ENCODE results near the gene FREM1.
"Not testable (repeated sequence)": the region's sequence is repeated elsewhere in the genome, so short reads cannot be mapped to it uniquely, and the experiment has no call there.

FREM1 gene

DNA sequence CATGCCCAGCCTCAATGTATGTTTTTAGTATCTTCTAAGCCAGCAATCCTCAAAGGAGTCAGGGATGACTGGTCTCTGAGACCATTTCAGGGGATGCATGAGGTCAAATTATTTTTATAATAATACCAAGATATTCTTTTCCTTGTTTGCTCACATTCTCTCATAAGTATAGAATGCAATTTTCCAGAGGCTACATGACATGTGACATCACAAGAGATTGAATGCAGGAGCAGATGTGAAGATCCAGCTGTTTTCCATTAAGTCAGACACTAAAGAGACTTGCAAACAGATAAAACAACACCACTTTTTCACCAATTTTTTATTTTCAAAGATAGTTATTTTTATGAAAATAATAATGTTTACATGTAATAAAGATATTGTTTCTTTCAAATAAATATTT is 22.0 kb upstream of the FREM1 start:
- no peaks in the 10 kb centered on the region for H3K36me3 ChIP-seq (replicated peaks)
- no peak for DNase-seq (ENCODE audit: low spot score in 2 of 2)
- in situ Hi-C loops (cut with MboI; ENCODE audit: low sequenced_read_pairs) = no loop called here
- H3K27me3 ChIP-seq (ENCODE audit: low read depth) = no peaks in the 10 kb centered on the region
- H3K9me3 ChIP-seq = no peaks in the 10 kb centered on the region; the same call in 1 of the 2 replicates
- no peak overlapping the region for H3K4me3 ChIP-seq
- no peaks in the 10 kb centered on the region for H3K4me1 ChIP-seq

GRCh38 chr9:14926941-14927624 is 16.9 kb upstream of the FREM1 start:
- no peak overlapping the region for H3K4me3 ChIP-seq
- no peak for DNase-seq (ENCODE audit: low spot score in 2 of 2)
- no peaks in the 10 kb centered on the region for H3K4me1 ChIP-seq
- in situ Hi-C loops (cut with MboI; ENCODE audit: low sequenced_read_pairs) = no loop called here
- H3K27me3 ChIP-seq (ENCODE audit: low read depth) = no peaks in the 10 kb centered on the region
- H3K36me3 ChIP-seq (replicated peaks) = no peaks in the 10 kb centered on the region
- H3K9me3 ChIP-seq = no peaks in the 10 kb centered on the region

- Histone ChIP-seq H3K4me1 (no peaks in the 10 kb centered on the region), H3K36me3 (replicated peaks) (no peaks in the 10 kb centered on the region), H3K27me3 (ENCODE audit: low read depth) (no peaks in the 10 kb centered on the region), H3K9me3 (no peaks in the 10 kb centered on the region), H3K4me3 (no peak overlapping the region)
- in situ Hi-C loops (cut with MboI; ENCODE audit: low sequenced_read_pairs) = no loop called here
- no peak for DNase-seq (ENCODE audit: low spot score in 2 of 2)
Measured at GRCh38 chr9:14924230-14925219, 14.3 kb upstream of the FREM1 start.

GRCh38 chr9:14923701-14924100 is 13.5 kb upstream of the FREM1 start:
- H3K36me3 ChIP-seq (replicated peaks) = no peaks in the 10 kb centered on the region
- H3K4me1 ChIP-seq = no peaks in the 10 kb centered on the region
- H3K4me3 ChIP-seq = no peak overlapping the region
- in situ Hi-C loops (cut with MboI; ENCODE audit: low sequenced_read_pairs) = no loop called here
- no peaks in the 10 kb centered on the region for H3K27me3 ChIP-seq (ENCODE audit: low read depth)
- no peaks in the 10 kb centered on the region for H3K9me3 ChIP-seq
- no peak for DNase-seq (ENCODE audit: low spot score in 2 of 2)

DNA sequence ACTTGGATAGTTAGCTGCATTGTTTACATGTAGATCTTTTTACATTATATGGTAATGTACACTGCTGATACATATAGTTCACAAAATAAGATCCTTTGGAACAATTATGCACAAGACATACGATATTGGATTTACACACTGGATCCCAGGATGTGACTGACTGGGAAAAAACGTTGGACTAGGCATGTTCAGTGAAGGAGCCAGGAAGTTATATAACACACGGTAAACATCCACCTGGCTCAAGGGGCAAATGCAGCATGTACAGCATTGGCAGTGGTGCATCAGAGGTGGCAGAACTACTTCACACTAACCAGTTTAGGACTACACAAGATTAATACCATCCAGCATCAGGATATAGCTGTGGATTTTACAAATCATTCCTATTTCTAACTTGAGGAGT is 10.6 kb upstream of the FREM1 start:
- H3K4me3 ChIP-seq; H3K27me3 ChIP-seq (ENCODE audit: low read depth); H3K36me3 ChIP-seq (replicated peaks); H3K4me1 ChIP-seq; in situ Hi-C loops (cut with MboI; ENCODE audit: low sequenced_read_pairs); DNase-seq (ENCODE audit: low spot score in 2 of 2); H3K9me3 ChIP-seq: not testable (repeated sequence)

DNA sequence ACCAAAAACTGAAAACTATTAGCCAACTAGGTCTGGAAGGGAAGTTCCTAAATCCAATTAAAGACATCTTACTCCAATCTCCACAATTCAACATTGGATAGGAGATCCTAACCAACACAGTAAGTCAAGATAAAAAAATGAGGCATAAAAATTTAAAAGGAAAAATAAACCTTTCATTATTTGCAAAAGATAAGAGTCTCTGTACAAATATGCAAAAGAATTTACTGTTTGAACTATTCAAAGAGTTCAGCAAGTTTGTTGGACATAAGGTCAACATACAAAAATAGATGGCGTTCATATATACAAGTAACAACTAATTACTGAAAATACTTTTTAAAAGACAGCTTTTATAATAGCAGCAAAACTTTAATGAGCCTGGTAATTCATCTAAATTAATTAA is 3.1 kb upstream of the FREM1 start:
- Histone ChIP-seq H3K27me3 (ENCODE audit: low read depth) (no peaks in the 10 kb centered on the region; the same call in 1 of the 2 replicates), H3K4me3 (no peak overlapping the region), H3K36me3 (replicated peaks) (no peaks in the 10 kb centered on the region), H3K9me3 (no peaks in the 10 kb centered on the region), H3K4me1 (no peaks in the 10 kb centered on the region)
- in situ Hi-C loops (cut with MboI; ENCODE audit: low sequenced_read_pairs) = no loop called here
- no peak for DNase-seq (ENCODE audit: low spot score in 2 of 2)

DNA sequence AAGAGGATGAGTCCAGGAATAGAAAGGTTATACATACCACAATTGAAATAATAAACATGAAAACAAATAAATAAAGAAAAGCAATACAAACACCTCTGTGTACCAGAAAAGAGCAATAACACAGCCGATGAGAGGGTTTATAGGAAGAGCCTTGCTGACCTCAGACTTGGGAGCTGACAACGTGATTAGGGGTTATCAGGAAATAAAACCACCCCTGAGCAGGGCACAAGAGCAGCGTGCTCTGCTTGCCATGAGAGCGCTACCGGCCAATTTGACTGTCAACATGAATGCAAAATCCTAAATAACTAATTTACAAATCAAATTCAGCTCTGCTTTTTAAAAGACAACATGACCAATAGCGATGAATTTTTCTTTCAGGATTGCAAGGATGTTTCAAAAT is 2.6 kb upstream of the FREM1 start:
- no peak for DNase-seq (ENCODE audit: low spot score in 2 of 2)
- no peaks in the 10 kb centered on the region for H3K4me1 ChIP-seq
- in situ Hi-C loops (cut with MboI; ENCODE audit: low sequenced_read_pairs) = no loop called here
- no peaks in the 10 kb centered on the region; the same call in 1 of the 2 replicates for H3K27me3 ChIP-seq (ENCODE audit: low read depth)
- H3K9me3 ChIP-seq = no peaks in the 10 kb centered on the region
- no peak overlapping the region for H3K4me3 ChIP-seq
- H3K36me3 ChIP-seq (replicated peaks) = no peaks in the 10 kb centered on the region

GRCh38 chr9:14911046-14911445 is 818 bp upstream of the FREM1 start:
- no peaks in the 10 kb centered on the region; the same call in 1 of the 2 replicates for H3K27me3 ChIP-seq (ENCODE audit: low read depth)
- no peaks in the 10 kb centered on the region for H3K4me1 ChIP-seq
- H3K36me3 ChIP-seq (replicated peaks) = no peaks in the 10 kb centered on the region
- in situ Hi-C loops (cut with MboI; ENCODE audit: low sequenced_read_pairs) = no loop called here
- H3K4me3 ChIP-seq = no peak overlapping the region
- DNase-seq (ENCODE audit: low spot score in 2 of 2) = no peak
- H3K9me3 ChIP-seq = no peaks in the 10 kb centered on the region

DNA sequence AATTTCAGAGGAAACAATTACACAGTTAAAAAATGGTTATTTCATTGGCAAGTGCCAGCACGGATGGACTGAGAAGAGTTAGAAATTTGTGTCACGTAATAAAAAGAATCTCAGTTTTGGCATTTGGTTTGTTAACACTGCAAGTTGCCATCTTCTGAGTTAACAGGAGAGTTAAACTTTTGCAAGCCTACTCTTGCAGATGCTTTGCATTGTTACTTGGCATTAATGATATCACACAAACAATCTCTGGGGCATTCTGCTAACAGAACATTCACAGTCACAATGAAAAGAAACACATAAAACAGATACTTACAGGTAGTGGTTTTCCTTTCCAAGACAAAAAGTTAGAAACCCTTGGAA is 647 bp downstream of the FREM1 start:
- DNase-seq (ENCODE audit: low spot score in 2 of 2) = no peak
- no peaks in the 10 kb centered on the region for H3K36me3 ChIP-seq (replicated peaks)
- in situ Hi-C loops (cut with MboI; ENCODE audit: low sequenced_read_pairs) = no loop called here
- no peaks in the 10 kb centered on the region for H3K4me1 ChIP-seq
- no peaks in the 10 kb centered on the region for H3K9me3 ChIP-seq
- H3K4me3 ChIP-seq = no peak overlapping the region
- no peaks in the 10 kb centered on the region; the same call in 1 of the 2 replicates for H3K27me3 ChIP-seq (ENCODE audit: low read depth)

- in situ Hi-C loops (cut with MboI; ENCODE audit: low sequenced_read_pairs) = no loop called here
Measured at GRCh38 chr9:14909181-14909580, 1.0 kb downstream of the FREM1 start.

GRCh38 chr9:14908295-14909180 is 1.7 kb downstream of the FREM1 start:
- no peak for DNase-seq (ENCODE audit: low spot score in 2 of 2)
- H3K36me3 ChIP-seq (replicated peaks) = no peaks in the 10 kb centered on the region
- no peak overlapping the region for H3K4me3 ChIP-seq
- no peaks in the 10 kb centered on the region for H3K9me3 ChIP-seq
- in situ Hi-C loops (cut with MboI; ENCODE audit: low sequenced_read_pairs) = no loop called here
- H3K4me1 ChIP-seq = no peaks in the 10 kb centered on the region
- H3K27me3 ChIP-seq (ENCODE audit: low read depth) = no peaks in the 10 kb centered on the region; the same call in 1 of the 2 replicates

More at GRCh38 chr9:14909181-14909580, 1.0 kb downstream of the FREM1 start:
- no peak overlapping the region for H3K4me3 ChIP-seq
- H3K36me3 ChIP-seq (replicated peaks) = no peaks in the 10 kb centered on the region
- DNase-seq (ENCODE audit: low spot score in 2 of 2) = no peak
- no peaks in the 10 kb centered on the region for H3K4me1 ChIP-seq
- H3K9me3 ChIP-seq = no peaks in the 10 kb centered on the region
- no peaks in the 10 kb centered on the region; the same call in 1 of the 2 replicates for H3K27me3 ChIP-seq (ENCODE audit: low read depth)

DNA sequence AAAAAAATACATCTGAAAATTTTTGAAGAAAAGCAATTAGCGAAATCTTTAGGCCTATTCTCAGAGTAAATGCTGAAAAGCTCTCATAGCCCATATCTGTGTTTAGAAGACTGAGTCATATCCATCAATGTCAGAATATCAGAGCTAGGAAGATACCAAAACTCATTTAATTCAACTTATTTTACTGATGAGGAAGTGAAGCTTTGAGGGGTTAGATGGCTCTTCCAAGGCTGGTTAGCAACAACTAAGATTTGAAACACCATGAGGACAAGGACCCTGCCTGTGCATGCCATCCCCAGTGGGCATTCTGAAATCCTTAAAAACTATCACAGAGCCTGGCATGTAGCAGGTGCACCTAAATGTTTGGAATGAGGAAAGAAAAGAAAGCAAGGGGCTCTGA is 2.5 kb downstream of the FREM1 start:
- Histone ChIP-seq H3K4me1 (no peaks in the 10 kb centered on the region), H3K36me3 (replicated peaks) (no peaks in the 10 kb centered on the region), H3K4me3 (no peak overlapping the region), H3K27me3 (ENCODE audit: low read depth) (no peaks in the 10 kb centered on the region; the same call in 1 of the 2 replicates), H3K9me3 (no peaks in the 10 kb centered on the region)
- DNase-seq (ENCODE audit: low spot score in 2 of 2) = no peak
- in situ Hi-C loops (cut with MboI; ENCODE audit: low sequenced_read_pairs) = no loop called here

- Histone ChIP-seq H3K36me3 (replicated peaks) (no peaks in the 10 kb centered on the region), H3K9me3 (no peaks in the 10 kb centered on the region), H3K27me3 (ENCODE audit: low read depth) (no peaks in the 10 kb centered on the region; the same call in 1 of the 2 replicates), H3K4me3 (no peak overlapping the region), H3K4me1 (no peaks in the 10 kb centered on the region)
- no peak for DNase-seq (ENCODE audit: low spot score in 2 of 2)
- in situ Hi-C loops (cut with MboI; ENCODE audit: low sequenced_read_pairs) = no loop called here
Measured at GRCh38 chr9:14907360-14907685, 2.9 kb downstream of the FREM1 start.
